ENCODE data around the gene HS3ST3A1.
"Not testable (repeated sequence)": the region's sequence is repeated elsewhere in the genome, so short reads cannot be mapped to it uniquely, and the experiment has no call there.

The HS3ST3A1 gene

DNA sequence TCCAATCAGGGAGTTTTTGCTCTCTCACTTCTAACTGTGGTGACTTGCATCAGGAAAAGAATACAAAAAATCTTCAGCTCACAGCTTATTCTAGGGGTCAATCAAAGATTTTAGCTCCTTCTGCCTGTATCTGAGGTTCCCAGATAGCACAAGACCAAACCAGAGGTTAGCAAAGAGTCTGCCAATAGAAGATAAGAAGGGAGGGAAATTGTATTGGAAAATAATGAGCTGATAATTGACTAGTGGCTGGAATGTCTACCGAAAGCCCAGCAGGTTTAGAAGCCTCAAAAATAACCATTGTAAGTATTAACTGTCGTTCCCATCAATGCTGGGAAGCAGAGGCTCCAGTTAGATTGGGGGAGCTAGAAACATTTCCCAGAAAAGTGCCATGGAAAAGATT is 26.3 kb downstream of the HS3ST3A1 start:
- no peak for DNase-seq

DNA sequence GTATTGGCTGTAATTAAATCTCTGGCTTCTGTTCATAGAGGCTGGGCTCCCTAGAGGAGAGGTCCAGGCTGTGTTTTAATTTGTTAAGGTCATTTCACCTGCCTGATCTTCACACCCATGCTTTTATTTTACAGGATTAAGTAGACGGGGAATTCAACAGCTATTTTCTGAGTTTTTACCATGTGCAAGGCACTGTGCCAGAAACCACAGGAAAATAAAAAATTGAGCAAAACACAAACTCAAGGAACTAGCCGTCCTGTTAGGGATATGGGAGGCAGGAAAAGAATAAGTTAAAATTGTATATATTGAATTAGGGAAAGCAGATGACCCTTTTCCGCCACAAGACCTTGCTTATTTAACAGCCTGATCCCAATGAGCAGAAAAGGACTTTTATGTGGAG is 29.1 kb downstream of the HS3ST3A1 start:
- DNase-seq = no peak

DNA sequence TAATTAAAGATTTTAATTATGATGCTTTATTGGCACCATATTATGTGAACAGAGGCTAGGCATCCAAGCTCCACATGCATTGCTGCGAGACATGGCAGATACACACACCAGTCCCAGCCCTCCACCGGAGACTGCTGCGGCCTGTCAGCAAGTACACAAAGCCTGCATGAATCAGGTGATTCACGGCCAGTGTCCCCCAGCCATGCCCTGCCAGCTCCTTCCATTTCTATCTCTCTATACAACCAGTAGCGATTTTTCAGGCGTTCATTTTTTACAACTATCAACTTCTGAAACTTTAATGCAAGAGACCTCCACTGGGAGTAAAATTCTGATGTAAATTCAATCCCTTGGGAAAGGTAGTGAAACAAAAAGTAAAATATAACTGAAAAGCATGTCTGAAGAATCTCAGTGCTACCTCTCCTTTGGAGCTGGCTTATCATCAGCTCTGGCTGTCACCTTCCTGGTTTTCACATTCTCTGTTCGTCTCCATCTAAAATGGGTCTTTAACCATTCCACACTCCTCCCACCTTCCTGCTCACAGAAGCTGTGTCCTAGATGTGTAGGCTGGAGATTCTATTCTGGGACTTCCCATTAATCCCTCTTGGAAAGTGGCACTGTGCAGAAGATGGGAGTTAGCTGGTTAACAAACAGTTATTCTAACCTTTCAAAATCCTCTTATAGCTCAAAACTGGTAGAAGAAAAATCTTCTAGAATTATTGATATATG is 32.2 kb downstream of the HS3ST3A1 start:
- DNase-seq = no peak

DNA sequence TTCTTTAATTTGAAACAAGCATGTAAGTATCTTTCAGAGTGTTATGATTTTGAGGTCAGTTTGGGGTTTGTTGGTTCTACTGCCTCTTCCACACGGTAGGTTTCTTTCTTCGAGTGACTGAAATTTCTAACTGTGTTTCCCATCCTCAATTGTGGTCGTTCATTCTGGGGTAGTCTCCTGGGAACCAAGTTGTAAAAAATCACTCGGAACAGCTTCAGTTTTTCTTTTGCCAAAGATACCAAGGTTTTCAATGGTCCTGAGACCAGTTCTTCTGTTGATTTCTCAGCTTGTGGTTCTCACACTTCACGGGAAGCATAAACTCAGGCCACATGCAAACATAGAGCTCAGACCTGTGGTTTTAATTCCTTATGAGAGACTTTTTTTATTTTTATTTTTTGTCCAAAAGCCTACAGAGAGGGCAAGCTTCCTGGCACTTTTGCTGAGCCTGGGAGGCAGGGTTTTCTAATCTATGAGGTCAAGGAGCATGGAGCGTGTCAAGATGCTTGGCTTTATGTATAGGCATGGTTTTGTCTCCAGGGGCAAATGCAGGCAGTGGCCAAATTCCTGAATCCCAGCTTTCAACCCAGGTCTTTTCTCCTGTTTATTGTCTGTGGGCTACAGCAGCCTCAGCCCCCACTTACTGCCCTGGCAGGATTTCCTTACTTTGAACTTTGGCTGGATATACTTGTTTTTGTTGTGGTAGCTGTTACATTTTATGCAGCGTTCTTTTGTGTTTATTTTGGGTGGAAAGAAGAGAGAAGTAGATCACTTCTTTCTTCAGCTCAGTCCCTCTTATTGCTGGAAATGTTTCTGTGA is 32.9 kb downstream of the HS3ST3A1 start:
- DNase-seq = no peak

DNA sequence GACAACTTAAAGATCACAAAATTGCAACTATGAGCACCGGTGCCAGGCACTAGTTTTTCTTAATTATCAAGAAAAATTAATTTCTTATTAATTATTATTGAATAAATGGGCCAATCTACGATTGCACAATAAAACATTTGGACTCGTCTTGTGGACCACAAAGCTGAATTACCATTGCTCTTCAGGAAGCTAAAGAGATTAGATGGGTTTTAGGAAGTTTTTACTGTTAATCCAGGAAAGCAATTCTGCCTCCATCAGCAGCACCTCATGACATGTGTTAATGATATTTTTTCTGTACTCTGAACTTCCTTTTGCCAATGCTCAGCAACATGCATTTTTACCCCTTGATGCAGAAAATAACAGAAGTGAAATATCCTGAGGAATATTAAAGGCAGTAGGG is 37.9 kb downstream of the HS3ST3A1 start:
- no peak for DNase-seq

DNA sequence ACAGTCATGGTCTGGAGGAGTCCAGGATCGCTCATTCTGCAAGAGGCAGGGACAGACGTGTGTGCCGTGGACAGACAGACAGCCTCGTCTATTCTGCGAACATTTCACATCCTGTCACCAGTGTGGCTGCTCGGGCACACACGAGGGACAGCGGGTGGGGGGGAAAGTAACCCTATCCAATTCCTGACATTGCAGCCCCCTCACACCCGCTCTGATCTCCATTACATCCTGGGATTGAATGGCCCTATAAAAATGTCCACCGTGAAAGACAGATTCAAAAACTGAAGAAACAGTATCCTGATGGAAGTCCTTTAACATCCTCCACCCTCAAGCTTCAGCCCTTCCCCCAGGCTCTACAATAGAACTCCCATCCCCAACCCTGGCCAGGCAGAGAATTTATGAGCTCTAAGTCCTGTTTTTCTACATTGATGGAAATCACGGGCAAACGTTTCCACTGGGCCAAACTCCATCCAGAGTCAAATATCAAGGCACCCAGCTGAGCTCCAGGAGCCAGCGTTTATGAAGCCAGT is 39.4 kb downstream of the HS3ST3A1 start:
- DNase-seq = no peak

DNA sequence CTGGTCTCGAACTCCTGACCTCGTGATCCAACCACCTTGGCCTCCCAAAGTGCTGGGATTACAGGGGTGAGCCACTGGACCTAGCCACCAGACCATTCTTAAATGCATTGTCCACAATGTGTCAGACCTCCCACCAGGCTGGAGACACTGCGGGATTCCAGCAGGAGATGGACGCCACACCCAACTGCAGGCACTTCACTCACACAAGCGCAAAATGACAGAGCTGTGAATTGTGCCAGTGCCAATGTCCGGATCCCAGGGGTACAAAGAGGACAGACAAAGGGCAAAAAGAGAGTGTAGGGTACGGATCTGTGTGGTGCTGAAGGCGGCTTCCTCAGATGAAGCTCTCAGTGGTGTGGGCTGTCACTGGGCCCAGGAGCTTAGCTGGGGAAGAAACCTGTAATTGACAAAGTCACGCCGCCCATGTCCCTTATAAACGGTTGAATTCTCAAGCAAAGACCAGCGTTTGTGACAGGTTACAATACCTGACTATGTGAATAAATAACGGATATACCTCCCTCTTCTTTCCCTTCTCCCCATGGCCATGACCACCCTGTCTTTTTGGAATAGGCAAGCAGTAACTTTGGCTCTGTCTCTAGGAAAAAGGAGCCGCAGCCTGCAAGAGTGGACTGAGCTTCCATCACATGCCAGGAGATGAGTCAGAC is 40.0 kb downstream of the HS3ST3A1 start:
- no peak for DNase-seq

DNA sequence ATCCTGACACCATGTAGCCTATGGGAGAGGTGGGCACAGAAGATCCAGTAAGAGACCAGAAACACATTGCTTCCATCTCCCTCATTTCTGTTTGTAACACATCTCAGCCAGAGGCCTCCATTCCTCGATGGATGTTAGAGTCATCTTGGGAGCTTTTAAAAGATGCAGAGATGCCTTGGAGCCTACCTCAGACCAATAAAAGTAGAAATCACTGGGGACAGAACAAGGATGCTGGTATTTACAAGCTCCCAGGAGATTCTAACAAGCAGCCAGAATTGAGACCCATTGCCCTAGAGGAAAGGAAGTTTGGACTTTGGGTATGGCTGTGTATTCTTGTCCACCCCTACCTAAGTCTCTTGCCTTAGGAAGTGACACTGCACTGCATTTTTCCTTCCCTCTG is 40.8 kb downstream of the HS3ST3A1 start:
- no peak for DNase-seq

DNA sequence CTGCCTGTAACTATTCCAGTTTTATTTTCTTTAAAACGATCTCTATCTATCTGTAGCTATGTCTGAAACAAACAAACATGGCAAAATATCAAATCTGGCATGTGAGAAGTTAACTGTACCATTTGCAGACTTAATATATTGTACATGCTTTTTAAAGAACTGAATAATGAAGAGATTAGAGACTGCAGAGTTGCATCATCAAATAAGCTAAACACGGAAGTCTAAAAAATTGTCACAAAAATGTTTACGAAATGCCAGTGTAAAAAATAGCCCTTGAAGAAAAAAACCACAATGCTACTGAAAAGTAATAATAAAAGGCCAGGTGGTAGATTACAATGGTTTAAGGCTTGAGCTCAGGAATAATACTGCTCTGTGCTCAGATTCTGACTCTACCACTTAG is 43.1 kb downstream of the HS3ST3A1 start:
- DNase-seq = no peak

DNA sequence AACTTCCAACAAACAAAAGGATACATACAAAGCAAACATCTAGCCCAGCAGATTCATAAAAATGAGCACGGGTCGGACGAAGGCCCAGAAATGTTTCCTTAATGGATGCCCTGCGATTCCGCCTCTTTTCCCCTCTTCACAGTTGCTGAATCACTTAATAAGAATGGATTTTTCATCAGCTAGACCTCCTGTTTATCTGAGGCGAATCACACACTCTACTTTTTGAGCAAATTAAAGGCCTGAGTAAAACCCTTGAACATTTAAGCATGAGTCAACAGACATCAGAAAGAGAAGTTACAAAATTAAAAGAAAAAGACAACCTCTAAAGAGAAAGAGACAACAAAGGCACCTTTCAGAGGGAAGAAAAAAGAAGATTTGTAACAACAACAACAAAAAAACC is 44.7 kb downstream of the HS3ST3A1 start:
- DNase-seq = no peak

DNA sequence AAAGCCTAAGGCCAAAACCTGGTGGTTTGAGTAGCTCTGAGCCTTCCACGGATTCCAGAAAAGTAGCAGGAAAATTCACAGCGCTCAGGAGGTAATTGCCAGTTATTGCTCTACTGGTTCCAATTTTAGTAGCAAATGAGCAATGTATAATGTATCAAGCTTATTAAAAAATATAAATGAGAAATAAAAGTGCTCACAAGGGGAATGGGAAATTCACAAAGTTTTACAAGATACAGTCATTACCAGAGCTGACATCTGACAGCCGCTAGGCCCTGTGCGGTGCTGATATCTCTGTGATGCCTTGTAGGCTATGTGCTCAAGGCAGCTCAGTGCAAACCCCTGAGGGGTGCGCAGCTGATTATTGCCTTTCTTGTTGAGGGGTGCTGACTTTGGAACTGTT is 47.5 kb downstream of the HS3ST3A1 start:
- no peak for DNase-seq

DNA sequence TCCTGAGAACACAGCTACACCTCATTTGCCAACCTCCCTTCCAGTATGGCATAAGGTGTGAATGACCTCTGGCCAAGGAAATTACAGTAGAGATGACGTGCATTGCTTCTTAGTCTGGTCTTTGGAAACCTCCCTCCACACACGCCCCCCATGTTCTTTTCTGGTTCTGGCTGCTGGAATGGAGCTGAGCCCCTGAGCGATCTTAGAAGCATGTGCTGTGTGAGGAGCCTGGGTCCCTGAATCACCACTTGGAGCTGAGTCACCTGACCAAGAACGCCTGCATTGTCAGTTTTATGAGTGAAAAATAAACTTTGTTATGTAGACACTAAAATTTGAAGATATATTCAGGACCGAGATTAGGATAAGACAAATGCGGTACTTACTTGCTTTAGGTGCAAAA is 51.4 kb downstream of the HS3ST3A1 start:
- DNase-seq = no peak

DNA sequence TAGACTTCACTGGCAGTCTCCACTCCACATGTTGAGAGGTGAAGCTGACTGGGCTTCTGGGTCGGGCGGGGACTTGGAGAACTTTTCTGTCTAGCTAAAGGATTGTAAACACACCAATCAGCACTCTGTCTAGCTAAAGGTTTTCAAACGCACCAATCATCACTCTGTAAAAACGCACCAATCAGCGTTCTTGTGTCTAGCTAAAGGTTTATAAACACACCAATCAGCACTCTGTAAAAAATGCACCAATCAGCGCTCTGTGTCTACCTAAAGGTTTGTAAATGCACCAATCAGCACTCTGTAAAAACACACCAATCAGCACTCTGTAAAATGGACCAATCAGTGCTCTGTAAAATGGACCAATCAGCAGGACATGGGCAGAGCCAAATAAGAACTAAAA is 53.2 kb downstream of the HS3ST3A1 start:
- DNase-seq = not testable (repeated sequence)

DNA sequence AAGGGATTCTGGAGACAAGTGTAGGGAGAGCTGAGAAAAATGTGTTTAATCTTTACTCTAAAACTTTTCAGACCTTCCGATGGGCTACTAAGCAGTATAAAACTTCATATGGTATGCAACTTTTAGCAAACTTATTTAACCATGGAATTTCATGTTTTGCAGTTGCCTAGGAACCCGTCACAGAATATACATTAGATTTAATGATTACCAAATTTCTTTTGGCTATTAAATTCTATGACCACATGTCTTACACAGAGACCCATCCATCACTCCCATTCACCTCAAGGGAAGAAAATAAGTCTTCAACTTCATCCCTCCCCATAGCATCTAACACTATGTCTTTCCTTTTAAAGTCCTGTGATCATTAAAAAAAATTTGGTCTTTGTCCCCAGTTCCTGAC is 54.9 kb downstream of the HS3ST3A1 start:
- DNase-seq = no peak

DNA sequence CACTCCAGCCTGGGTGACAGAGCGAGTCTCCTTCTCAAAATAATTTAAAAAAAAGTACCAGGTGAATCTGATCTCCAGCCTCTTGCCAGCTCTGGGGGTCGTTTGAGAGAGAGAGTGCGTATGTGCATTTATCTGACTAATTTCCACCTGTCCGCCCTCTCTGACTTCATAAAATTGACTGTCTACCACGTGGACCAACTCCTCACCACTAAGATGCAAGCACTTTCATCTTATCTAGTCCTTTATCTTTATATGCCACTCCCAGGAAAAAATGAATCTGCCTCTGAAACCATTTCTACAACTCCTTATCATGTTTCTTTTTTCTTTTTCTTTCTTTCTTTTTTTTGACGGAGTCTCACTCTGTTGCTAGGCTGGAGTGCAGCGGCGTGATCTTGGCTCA is 55.8 kb downstream of the HS3ST3A1 start:
- no peak for DNase-seq

DNA sequence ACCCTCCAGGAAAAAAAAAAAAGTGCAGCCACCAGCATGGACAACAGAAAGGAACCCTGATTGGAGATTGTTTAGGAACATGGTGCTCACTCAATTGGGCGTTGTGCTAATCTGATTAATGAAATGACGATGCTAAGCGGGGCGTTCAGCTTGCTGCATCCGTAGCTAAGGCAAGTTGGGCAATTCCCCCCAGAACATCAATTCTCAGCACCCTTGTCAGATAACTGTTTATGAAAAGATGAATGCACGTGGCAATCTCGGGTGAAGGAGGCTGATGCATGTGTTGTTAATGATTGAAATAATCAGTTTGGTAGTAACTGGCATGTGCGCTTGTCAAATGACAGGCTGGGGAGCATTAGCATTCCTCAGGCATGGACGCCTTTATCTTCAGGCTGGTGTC is 57.0 kb downstream of the HS3ST3A1 start:
- DNase-seq = no peak

DNA sequence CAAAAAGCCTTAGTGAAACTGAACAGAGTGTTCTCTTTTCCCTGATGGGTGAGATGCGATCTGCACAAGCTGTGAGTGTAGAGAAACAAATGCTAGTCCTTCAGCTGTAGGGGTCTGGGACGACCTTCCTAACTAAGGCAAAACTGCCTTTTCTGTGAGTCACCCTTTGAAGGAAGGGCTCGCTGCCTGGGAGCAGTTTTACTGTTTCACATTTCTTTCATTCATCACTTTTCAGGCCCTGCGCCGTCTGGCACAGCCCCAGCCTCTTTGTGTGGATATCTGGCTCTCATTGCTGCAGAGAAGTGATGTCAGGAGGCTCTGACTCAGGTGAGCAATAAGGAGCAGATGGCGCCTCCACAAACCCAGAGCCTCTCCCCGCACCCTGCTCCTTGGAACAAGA is 57.4 kb downstream of the HS3ST3A1 start:
- no peak for DNase-seq

DNA sequence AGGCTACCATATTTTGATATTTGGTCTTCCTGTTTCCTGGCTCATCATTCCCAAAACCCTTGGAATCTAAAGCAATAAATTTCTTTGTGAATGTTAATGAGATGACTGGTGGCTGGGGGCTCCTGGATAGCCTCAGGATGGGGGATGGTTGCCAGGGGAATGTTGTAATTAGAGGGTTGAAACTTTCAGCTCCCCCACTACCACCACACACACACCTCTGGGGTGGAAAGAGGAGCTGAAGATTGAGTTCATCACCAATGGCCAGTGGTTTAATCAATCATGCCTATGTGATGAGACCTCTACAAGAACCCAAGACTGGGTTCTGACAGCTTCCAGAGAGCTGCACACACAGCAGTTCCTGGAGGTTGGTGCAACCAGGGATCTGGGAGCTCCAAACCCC is 59.1 kb downstream of the HS3ST3A1 start:
- DNase-seq = no peak

DNA sequence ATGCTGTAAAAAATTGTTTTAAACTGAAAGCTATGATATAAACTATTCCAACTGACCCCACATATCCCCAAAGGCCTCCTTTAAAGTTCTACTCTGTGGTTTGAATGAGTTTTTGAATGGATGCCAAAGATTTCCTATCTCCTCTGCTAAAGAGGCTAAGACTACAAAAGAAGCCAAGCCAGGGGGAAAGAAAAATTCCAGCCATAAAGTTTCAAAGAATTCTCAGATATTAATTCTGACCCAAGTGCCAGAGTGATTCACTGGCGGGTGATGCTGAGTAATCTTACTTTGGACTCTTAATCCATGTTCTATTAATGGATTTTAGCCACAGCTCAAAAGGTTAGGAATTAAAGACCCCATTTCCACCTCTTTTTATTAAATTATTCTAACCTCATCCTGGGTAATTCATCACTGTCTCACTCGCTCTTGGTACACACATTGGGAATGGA is 60.7 kb downstream of the HS3ST3A1 start:
- DNase-seq = no peak

DNA sequence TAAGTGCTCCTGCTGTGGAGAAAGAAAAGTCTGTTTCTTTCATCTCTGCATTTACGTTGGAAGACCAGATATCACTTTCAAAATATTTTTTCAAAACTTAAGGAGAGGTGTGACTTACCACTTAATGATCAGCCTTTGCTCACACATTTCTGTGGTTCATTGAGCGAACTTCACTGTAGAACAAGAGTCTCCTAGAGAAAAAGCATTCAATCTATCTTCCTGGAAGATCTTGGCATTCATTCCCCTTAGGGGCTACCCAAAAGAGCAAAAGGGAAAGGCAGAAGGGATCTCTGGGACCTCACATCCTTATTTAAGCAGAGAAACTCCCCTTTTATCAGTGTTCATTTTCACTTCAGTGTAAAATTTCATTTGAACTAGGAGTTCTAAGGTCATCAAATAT is 61.2 kb downstream of the HS3ST3A1 start:
- DNase-seq = no peak

DNA sequence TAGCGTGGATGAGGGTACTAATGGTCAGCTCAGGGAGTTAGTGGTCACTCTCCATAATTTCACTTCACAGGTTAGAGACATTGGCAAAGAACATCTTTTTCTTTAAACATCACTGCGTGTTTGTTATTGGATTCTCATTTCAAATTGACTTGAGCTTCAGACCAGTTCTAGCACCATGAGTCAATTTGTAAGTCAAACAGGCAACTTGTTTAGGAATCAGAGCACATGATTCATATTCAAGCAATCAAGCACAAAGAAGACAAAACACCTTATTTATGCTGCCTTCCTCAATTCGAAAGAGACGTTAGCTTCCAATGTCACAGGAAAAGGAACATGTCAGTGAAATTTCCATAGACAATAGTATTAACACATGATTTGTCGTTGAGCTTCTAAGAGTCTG is 62.3 kb downstream of the HS3ST3A1 start:
- DNase-seq = no peak

DNA sequence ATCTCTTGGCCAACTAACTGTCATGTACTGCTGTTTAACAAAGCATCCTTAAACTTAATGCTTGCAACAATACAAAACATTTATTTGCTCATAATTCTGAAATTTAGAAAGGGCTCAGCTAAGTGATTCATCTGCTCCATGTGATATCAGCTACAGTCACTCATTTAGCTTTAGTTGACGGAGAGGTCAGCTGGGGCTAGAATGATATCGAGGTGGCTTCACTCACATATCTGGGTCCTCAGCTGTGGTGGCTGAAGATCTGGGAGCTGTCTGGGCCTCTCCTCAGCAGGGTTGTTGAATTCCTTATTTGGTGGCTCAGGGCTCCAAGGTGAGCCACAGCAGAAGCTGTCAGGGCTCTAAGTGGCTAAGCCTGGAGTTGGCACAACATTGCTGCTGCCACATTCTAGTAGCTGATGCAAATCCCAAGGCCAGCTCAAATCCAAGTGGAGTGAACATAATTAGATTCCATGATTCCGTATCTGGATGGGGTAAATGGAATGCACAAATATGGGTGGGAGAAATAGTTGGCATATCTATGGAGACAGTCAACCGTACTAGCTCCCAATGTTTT is 62.8 kb downstream of the HS3ST3A1 start:
- DNase-seq = no peak

Data from T-helper 1 cell (primary cell).